Measurements from ENCODE around the gene LEFTY1. TPM values are rescaled to one million over a fixed set of nuclear protein-coding genes. Genes with fewer than 3 reads are reported as not detected.

Gene LEFTY1
- total RNA-seq, 2 donors from 2014 or later = 0.35 TPM; not detected in 1

DNA sequence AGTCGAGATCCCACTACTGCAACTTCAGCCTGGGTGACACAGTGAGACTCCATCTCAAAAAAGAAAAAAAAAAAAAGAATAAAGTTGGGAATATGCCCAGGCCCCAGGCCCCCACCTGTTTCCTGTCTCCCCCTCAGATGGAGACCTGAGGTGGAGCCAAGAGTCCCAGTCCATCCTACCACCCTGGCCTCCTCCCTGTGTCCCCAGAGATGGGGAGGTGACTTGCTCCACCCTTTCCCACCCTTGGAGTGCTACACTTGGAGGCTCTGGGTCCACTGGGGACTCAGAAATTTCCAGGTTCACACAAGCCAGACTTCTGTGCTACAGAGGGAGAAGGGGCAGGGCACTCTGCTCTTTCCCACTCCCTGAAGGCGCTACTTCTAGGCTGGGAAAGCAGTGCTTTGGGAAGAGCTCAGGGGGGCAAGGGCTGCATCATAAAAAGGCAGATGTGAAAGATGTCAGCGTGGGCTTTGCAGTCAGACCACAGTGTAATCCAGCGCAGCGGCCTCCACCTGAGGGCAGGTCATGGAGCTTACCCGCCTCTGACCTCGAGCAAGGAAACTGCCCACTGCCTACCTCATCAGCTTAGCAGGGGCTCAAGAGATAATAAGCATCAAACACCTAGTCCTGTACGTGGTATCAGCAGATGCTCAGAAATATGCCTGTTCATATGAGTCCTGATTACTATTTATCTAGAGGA lies 20.2 kb downstream of the LEFTY1 start:
- H3K27me3 ChIP-seq = no peaks in the 10 kb centered on the region
- TF ChIP-seq, protein P1, sequence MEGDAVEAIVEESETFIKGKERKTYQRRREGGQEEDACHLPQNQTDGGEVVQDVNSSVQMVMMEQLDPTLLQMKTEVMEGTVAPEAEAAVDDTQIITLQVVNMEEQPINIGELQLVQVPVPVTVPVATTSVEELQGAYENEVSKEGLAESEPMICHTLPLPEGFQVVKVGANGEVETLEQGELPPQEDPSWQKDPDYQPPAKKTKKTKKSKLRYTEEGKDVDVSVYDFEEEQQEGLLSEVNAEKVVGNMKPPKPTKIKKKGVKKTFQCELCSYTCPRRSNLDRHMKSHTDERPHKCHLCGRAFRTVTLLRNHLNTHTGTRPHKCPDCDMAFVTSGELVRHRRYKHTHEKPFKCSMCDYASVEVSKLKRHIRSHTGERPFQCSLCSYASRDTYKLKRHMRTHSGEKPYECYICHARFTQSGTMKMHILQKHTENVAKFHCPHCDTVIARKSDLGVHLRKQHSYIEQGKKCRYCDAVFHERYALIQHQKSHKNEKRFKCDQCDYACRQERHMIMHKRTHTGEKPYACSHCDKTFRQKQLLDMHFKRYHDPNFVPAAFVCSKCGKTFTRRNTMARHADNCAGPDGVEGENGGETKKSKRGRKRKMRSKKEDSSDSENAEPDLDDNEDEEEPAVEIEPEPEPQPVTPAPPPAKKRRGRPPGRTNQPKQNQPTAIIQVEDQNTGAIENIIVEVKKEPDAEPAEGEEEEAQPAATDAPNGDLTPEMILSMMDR (IDR thresholded peaks at IDR 0.05) = no peak
- DNase-seq (ENCODE audit: low spot score) = no peak
- H3K36me3 ChIP-seq = peaks cover 64% of the 10 kb centered on the region
- no peaks in the 10 kb centered on the region for H3K9me3 ChIP-seq
- H3K4me1 ChIP-seq = no peaks in the 10 kb centered on the region
- no peak overlapping the region for H3K27ac ChIP-seq
- no peak overlapping the region for H3K4me3 ChIP-seq

DNA sequence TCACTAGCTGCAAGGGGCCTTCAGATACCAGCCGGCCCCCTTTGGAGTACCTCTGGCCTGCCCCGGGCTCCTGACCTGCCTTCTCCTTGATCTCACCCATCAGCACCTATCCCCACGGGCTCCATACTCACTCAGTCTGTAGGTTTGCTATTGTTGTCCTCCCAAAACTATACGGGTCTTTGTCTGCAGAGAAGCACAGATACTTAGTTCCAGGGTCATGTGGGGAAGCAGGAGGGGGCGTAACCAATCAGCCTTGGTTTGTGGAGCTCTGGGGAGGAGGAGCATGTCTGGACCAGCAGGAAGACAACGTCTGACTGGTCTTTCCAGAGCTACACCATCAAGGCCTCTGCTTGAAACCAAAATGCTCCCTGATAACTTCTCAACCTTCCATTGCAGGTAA lies 22.0 kb downstream of the LEFTY1 start:
- no peak overlapping the region for H3K4me3 ChIP-seq
- peaks cover 68% of the 10 kb centered on the region for H3K36me3 ChIP-seq
- no peak for DNase-seq (ENCODE audit: low spot score)
- TF ChIP-seq, protein P1 (IDR thresholded peaks at IDR 0.05) = no peak
- no peaks in the 10 kb centered on the region for H3K4me1 ChIP-seq
- no peaks in the 10 kb centered on the region for H3K27me3 ChIP-seq
- no peak overlapping the region for H3K27ac ChIP-seq
- no peaks in the 10 kb centered on the region for H3K9me3 ChIP-seq

DNA sequence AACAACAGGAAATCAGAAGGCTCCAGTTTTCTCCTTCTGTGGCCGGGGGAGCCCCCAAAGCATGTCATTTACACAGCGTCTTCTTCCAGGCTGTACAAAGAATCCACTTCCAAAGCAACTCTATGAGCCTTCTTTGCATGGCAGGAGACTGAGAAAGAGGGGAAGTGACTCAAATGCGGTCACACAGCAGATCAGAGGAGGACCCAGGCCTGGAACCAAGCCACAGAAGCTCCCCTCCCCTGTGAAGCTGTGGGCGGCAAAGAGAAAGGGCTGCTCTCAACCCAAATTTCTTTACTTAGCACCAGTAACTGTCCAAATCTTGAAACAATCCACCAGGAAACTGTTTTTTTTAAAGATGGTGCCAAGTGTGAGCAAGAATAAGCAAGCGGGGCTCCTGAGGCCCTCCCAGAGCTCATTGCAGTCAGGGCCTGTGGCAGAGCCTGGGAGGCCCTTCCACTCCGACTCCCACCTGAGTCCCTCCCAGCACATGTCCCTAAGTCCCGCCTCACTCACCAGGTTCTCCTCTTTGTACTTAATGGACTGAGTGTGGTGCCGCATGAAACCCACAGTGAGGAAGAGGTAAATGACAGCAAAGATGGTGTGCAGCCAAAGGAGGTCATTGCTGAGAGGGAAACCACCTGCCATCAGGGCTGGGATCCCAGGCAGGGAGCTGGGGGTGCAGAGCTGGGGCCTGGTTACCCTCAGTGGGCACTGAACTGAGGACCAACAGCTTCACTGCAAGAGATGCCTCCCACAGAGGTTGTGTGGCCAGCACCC lies 22.7 kb downstream of the LEFTY1 start:
- Histone ChIP-seq H3K27me3 (no peaks in the 10 kb centered on the region), H3K36me3 (peaks cover 68% of the 10 kb centered on the region), H3K27ac (no peak overlapping the region), H3K4me3 (no peak overlapping the region), H3K9me3 (no peaks in the 10 kb centered on the region), H3K4me1 (no peaks in the 10 kb centered on the region)
- no peak for DNase-seq (ENCODE audit: low spot score)
- TF ChIP-seq, protein P1 (IDR thresholded peaks at IDR 0.05) = no peak

DNA sequence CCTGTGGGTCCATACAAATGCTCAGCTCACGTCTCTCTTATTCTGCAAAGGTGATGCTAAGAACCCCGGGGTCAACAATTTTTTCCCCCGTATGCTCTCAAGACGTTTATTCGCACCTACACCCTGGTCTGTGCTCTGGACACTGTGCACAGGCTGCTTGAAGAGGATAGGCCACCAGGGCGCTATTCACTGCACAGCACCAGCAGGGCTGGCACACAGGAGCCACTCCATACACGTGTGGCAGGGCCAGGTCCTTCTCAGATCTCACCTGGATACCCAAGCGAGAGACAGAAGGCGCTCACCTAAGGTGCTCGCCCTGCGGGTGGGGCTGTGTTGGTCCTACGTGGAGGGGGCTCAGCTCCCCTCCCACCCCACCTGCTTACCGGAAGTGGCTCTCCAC lies 23.4 kb downstream of the LEFTY1 start:
- TF ChIP-seq, protein P1 (IDR thresholded peaks at IDR 0.05) = no peak
- Histone ChIP-seq H3K4me3 (no peak overlapping the region), H3K36me3 (peaks cover 68% of the 10 kb centered on the region), H3K9me3 (no peaks in the 10 kb centered on the region), H3K4me1 (no peaks in the 10 kb centered on the region), H3K27me3 (no peaks in the 10 kb centered on the region), H3K27ac (no peak overlapping the region)
- no peak for DNase-seq (ENCODE audit: low spot score)

DNA sequence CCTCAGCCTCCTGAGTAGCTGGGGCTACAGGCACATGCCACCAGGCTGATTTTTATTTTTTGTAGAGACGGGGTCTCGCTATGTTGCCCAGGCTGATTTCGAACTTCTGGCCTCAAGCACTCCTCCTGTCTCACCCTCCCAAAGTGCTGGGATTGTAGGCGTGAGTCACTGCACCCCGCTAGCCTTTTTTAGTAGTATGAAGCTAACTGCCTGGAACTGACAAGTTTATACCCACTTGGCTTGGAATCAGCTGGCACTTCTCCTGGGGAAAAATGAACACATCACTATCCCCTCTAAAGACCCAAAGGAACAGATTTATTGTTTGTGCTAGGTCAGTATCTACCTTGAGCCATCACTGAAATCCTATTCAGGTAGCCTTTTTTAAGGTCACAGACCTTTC lies 25.8 kb downstream of the LEFTY1 start:
- no peaks in the 10 kb centered on the region for H3K9me3 ChIP-seq
- TF ChIP-seq, protein P1 (IDR thresholded peaks at IDR 0.05) = no peak
- H3K27me3 ChIP-seq = no peaks in the 10 kb centered on the region
- H3K4me1 ChIP-seq = no peaks in the 10 kb centered on the region
- no peak overlapping the region for H3K27ac ChIP-seq
- peaks cover 71% of the 10 kb centered on the region for H3K36me3 ChIP-seq
- DNase-seq (ENCODE audit: low spot score) = no peak
- no peak overlapping the region for H3K4me3 ChIP-seq

Measured in right atrium auricular region (tissue), 2 donors.